ENCODE measurements around the gene PPP2R2C.

PPP2R2C gene

GRCh38 chr4:6495736-6496135 lies 23.3 kb upstream of the PPP2R2C start:
- TF ChIP-seq, protein P1, sequence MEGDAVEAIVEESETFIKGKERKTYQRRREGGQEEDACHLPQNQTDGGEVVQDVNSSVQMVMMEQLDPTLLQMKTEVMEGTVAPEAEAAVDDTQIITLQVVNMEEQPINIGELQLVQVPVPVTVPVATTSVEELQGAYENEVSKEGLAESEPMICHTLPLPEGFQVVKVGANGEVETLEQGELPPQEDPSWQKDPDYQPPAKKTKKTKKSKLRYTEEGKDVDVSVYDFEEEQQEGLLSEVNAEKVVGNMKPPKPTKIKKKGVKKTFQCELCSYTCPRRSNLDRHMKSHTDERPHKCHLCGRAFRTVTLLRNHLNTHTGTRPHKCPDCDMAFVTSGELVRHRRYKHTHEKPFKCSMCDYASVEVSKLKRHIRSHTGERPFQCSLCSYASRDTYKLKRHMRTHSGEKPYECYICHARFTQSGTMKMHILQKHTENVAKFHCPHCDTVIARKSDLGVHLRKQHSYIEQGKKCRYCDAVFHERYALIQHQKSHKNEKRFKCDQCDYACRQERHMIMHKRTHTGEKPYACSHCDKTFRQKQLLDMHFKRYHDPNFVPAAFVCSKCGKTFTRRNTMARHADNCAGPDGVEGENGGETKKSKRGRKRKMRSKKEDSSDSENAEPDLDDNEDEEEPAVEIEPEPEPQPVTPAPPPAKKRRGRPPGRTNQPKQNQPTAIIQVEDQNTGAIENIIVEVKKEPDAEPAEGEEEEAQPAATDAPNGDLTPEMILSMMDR (IDR thresholded peaks at IDR 0.05; ENCODE audit: control insufficient read depth, insufficient read depth, low read depth, low read length, missing control alignments) = no peak
- DNase-seq (ENCODE audit: low read depth) = no peak
- no peak overlapping the region for H3K4me3 ChIP-seq (ENCODE audit: control insufficient read depth, low read depth, low read length)

DNA sequence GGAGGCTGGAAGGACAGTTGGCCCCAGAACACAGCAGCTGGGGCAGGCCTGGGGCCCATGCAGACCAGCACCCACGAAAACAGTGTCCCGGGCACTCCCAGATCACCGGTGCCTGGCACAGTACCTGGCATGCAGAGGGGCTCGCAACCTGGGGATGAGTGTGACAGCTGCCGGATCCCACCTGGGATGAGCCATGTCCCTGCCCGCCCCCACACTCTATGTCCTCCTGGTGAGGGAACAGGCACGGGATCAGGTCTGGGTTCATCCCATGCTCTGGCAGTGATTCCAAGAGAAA lies 22.8 kb upstream of the PPP2R2C start:
- TF ChIP-seq, protein P1 (IDR thresholded peaks at IDR 0.05; ENCODE audit: control insufficient read depth, insufficient read depth, low read depth, low read length, missing control alignments) = no peak
- DNase-seq (ENCODE audit: low read depth) = no peak
- no peak overlapping the region for H3K4me3 ChIP-seq (ENCODE audit: control insufficient read depth, low read depth, low read length)

- DNase-seq (ENCODE audit: low read depth) = no peak
- TF ChIP-seq, protein P1 (IDR thresholded peaks at IDR 0.05; ENCODE audit: control insufficient read depth, insufficient read depth, low read depth, low read length, missing control alignments) = no peak
- H3K4me3 ChIP-seq (ENCODE audit: control insufficient read depth, low read depth, low read length) = no peak overlapping the region
These were observed 22.2 kb upstream of the PPP2R2C start for GRCh38 chr4:6494431-6495295.

GRCh38 chr4:6493658-6494304 lies 21.4 kb upstream of the PPP2R2C start:
- TF ChIP-seq, protein P1 (IDR thresholded peaks at IDR 0.05; ENCODE audit: control insufficient read depth, insufficient read depth, low read depth, low read length, missing control alignments) = no peak
- no peak for DNase-seq (ENCODE audit: low read depth)
- H3K4me3 ChIP-seq (ENCODE audit: control insufficient read depth, low read depth, low read length) = no peak overlapping the region

DNA sequence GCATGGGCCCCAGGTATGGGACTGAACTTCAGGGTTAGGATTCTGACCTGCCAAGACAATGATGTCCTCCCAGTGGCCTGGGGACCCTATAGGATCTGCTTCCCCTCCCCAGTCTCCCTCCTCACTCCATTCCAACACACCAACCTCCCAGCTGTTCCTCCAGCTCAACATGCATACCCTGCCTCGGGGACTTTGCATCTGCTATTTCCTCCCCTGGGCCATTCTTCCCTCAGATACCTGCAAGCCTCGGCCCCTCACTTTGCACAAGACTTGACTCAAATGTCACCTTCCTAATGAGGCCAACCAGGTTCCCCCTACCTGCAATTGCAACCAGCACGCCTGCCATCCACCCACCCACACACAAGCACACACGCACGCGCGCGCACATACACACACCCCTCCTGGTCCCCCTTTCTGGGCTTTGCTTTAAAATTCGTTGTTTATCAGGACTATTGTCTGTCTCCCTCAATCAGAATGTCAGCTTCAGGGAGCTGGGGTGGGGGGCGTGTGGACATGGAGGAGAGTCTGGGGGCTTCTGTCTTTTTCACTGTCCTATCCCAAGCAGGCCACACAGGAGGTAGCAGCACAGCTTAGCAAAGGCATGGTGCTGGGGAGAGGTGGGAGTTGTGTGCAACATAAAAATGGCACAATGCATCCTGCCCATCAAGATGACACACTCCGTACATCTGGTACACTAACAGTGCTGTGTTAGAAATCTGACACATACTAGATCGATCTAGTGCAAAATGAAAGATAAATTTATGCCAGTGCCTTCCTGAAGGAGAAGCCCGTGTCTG lies 20.6 kb upstream of the PPP2R2C start:
- DNase-seq (ENCODE audit: low read depth) = no peak
- TF ChIP-seq, protein P1 (IDR thresholded peaks at IDR 0.05; ENCODE audit: control insufficient read depth, insufficient read depth, low read depth, low read length, missing control alignments) = no peak
- no peak overlapping the region for H3K4me3 ChIP-seq (ENCODE audit: control insufficient read depth, low read depth, low read length)

DNA sequence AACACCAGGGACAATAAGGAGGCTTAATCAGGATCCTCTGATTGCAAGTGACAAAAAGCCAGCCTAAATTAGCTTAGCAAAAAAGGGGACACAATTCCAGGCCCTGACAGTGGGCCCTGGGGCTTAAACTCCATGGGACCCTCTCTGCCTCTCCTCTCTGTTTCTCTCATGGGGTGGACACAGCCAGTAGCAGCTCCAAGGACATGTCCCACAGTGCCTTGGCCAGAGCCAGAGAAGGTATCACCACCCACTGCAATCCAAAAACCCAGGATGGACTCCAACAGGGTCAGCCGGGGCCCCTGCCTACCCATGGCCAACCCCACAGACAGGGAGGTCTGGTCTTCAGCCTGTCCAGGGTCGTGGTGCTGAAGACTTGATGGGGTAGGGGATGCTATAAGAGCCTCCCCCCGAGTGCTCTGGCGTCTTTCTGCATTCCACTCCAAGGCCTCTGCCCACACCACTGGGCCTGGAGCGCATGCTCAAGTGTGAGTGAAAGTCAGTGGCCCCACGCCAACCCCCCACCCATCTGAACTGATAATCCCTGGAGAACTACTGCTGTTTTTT lies 19.7 kb upstream of the PPP2R2C start:
- TF ChIP-seq, protein P1 (IDR thresholded peaks at IDR 0.05; ENCODE audit: control insufficient read depth, insufficient read depth, low read depth, low read length, missing control alignments) = no peak
- H3K4me3 ChIP-seq (ENCODE audit: control insufficient read depth, low read depth, low read length) = no peak overlapping the region
- no peak for DNase-seq (ENCODE audit: low read depth)
